ENCODE results near the gene CERS6. TPM values are rescaled to one million over a fixed set of nuclear protein-coding genes. Genes with fewer than 3 reads are reported as not detected.

The CERS6 gene
- total and polyA plus RNA-seq, 3 experiments from 2014 or later, result 3.6 to 7.8 (median 7.7) TPM

GRCh38 chr2:168809537-168809936 is 353.5 kb downstream of the CERS6 start:
- Mint-ChIP-seq H3K4me3 (no peak overlapping the region), H3K9me3 (no peaks in the 10 kb centered on the region), H3K27me3 (no peaks in the 10 kb centered on the region), H3K4me1 (no peaks in the 10 kb centered on the region), H3K27ac (no peak overlapping the region), H3K36me3 (no peaks in the 10 kb centered on the region)
- Histone ChIP-seq H3K4me3 (ENCODE audit: low read length) (no peak overlapping the region), H3K27ac (ENCODE audit: low read depth, low read length) (no peak overlapping the region), H3K36me3 (ENCODE audit: insufficient read depth, low read length) (no peaks in the 10 kb centered on the region), H3K27me3 (ENCODE audit: insufficient read depth, low read length, poor library complexity, severe bottlenecking) (no peaks in the 10 kb centered on the region), H3K4me1 (ENCODE audit: insufficient read depth, low read length) (no peaks in the 10 kb centered on the region), H3K9me3 (ENCODE audit: low read length) (no peaks in the 10 kb centered on the region)
- CTCF ChIA-PET, result no interaction called here
- POLR2A ChIA-PET, result no interaction called here
- no peak for DNase-seq

- no peak overlapping the region for H3K27ac ChIP-seq (ENCODE audit: low read depth, low read length)
- POLR2A ChIA-PET, result no interaction called here
Observed at GRCh38 chr2:168810235-168810634, 354.2 kb downstream of the CERS6 start.

GRCh38 chr2:168811696-168812095 is 355.6 kb downstream of the CERS6 start:
- no peak overlapping the region for H3K27ac ChIP-seq (ENCODE audit: low read depth, low read length)
- ChIA-PET CTCF (no interaction called here), POLR2A (no interaction called here)
- no peaks in the 10 kb centered on the region for H3K36me3 ChIP-seq (ENCODE audit: insufficient read depth, low read length)
- H3K4me1 Mint-ChIP-seq, result no peaks in the 10 kb centered on the region
- no peak overlapping the region for H3K4me3 ChIP-seq (ENCODE audit: low read length)
- H3K9me3 Mint-ChIP-seq, result no peaks in the 10 kb centered on the region
- H3K4me1 ChIP-seq (ENCODE audit: insufficient read depth, low read length), result no peaks in the 10 kb centered on the region
- H3K4me3 Mint-ChIP-seq, result no peak overlapping the region
- no peaks in the 10 kb centered on the region for H3K27me3 ChIP-seq (ENCODE audit: insufficient read depth, low read length, poor library complexity, severe bottlenecking)
- H3K36me3 Mint-ChIP-seq, result no peaks in the 10 kb centered on the region
- H3K27me3 Mint-ChIP-seq, result no peaks in the 10 kb centered on the region
- no peak for DNase-seq
- H3K27ac Mint-ChIP-seq, result no peak overlapping the region
- H3K9me3 ChIP-seq (ENCODE audit: low read length), result no peaks in the 10 kb centered on the region

More at GRCh38 chr2:168810235-168810634, 354.2 kb downstream of the CERS6 start:
- Histone ChIP-seq H3K9me3 (ENCODE audit: low read length) (no peaks in the 10 kb centered on the region), H3K27me3 (ENCODE audit: insufficient read depth, low read length, poor library complexity, severe bottlenecking) (no peaks in the 10 kb centered on the region), H3K4me3 (ENCODE audit: low read length) (no peak overlapping the region), H3K4me1 (ENCODE audit: insufficient read depth, low read length) (no peaks in the 10 kb centered on the region), H3K36me3 (ENCODE audit: insufficient read depth, low read length) (no peaks in the 10 kb centered on the region)
- Mint-ChIP-seq H3K9me3 (no peaks in the 10 kb centered on the region), H3K27me3 (no peaks in the 10 kb centered on the region), H3K36me3 (no peaks in the 10 kb centered on the region), H3K4me3 (no peak overlapping the region), H3K27ac (no peak overlapping the region), H3K4me1 (no peaks in the 10 kb centered on the region)
- CTCF ChIA-PET, result no interaction called here
- no peak for DNase-seq

- H3K27me3 Mint-ChIP-seq, result peaks cover 0 to under 1% of the 10 kb centered on the region in 2 donors
- Histone ChIP-seq H3K4me3 (ENCODE audit: low read length) (no peak overlapping the region), H3K36me3 (ENCODE audit: insufficient read depth, low read length) (no peaks in the 10 kb centered on the region), H3K4me1 (ENCODE audit: insufficient read depth, low read length) (no peaks in the 10 kb centered on the region), H3K27me3 (ENCODE audit: insufficient read depth, low read length, poor library complexity, severe bottlenecking) (no peaks in the 10 kb centered on the region), H3K9me3 (ENCODE audit: low read length) (no peaks in the 10 kb centered on the region), H3K27ac (ENCODE audit: low read depth, low read length) (no peak overlapping the region)
- DNase-seq, result no peak
- POLR2A ChIA-PET, result no interaction called here
- no peaks in the 10 kb centered on the region for H3K36me3 Mint-ChIP-seq
- H3K4me1 Mint-ChIP-seq, result no peaks in the 10 kb centered on the region
- H3K4me3 Mint-ChIP-seq, result no peak overlapping the region
- H3K27ac Mint-ChIP-seq, result no peak overlapping the region
- CTCF ChIA-PET, result no interaction called here
- no peaks in the 10 kb centered on the region for H3K9me3 Mint-ChIP-seq
Observed at GRCh38 chr2:168814046-168814445, 358.0 kb downstream of the CERS6 start.

- Histone ChIP-seq H3K4me3 (ENCODE audit: low read length) (no peak overlapping the region), H3K27me3 (ENCODE audit: insufficient read depth, low read length, poor library complexity, severe bottlenecking) (no peaks in the 10 kb centered on the region), H3K36me3 (ENCODE audit: insufficient read depth, low read length) (no peaks in the 10 kb centered on the region), H3K9me3 (ENCODE audit: low read length) (no peaks in the 10 kb centered on the region), H3K27ac (ENCODE audit: low read depth, low read length) (no peak overlapping the region), H3K4me1 (ENCODE audit: insufficient read depth, low read length) (no peaks in the 10 kb centered on the region)
- no peaks in the 10 kb centered on the region for H3K4me1 Mint-ChIP-seq
- no peak for DNase-seq
- peaks cover 3 to 4% of the 10 kb centered on the region in 2 donors for H3K27me3 Mint-ChIP-seq
- no peak overlapping the region for H3K27ac Mint-ChIP-seq
- no peaks in the 10 kb centered on the region for H3K9me3 Mint-ChIP-seq
- CTCF ChIA-PET, result no interaction called here
- POLR2A ChIA-PET, result no interaction called here
- no peak overlapping the region for H3K4me3 Mint-ChIP-seq
- no peaks in the 10 kb centered on the region for H3K36me3 Mint-ChIP-seq
Observed at GRCh38 chr2:168814939-168815907, 359.2 kb downstream of the CERS6 start.

GRCh38 chr2:168816369-168816768 is 360.3 kb downstream of the CERS6 start:
- no peak overlapping the region for H3K4me3 ChIP-seq (ENCODE audit: low read length)
- DNase-seq, result no peak
- no peaks in the 10 kb centered on the region for H3K36me3 Mint-ChIP-seq
- no peaks in the 10 kb centered on the region for H3K27me3 ChIP-seq (ENCODE audit: insufficient read depth, low read length, poor library complexity, severe bottlenecking)
- H3K4me3 Mint-ChIP-seq, result no peak overlapping the region
- ChIA-PET POLR2A (no interaction called here), CTCF (no interaction called here)
- no peaks in the 10 kb centered on the region for H3K9me3 ChIP-seq (ENCODE audit: low read length)
- H3K27ac ChIP-seq (ENCODE audit: low read depth, low read length), result no peak overlapping the region
- no peak overlapping the region for H3K27ac Mint-ChIP-seq
- no peaks in the 10 kb centered on the region for H3K4me1 ChIP-seq (ENCODE audit: insufficient read depth, low read length)
- no peaks in the 10 kb centered on the region for H3K4me1 Mint-ChIP-seq
- H3K36me3 ChIP-seq (ENCODE audit: insufficient read depth, low read length), result no peaks in the 10 kb centered on the region
- no peaks in the 10 kb centered on the region for H3K9me3 Mint-ChIP-seq
- peaks cover 3 to 4% of the 10 kb centered on the region in 2 donors for H3K27me3 Mint-ChIP-seq

GRCh38 chr2:168819050-168819715 is 363.1 kb downstream of the CERS6 start:
- no peaks in the 10 kb centered on the region for H3K9me3 ChIP-seq (ENCODE audit: low read length)
- Mint-ChIP-seq H3K36me3 (no peaks in the 10 kb centered on the region), H3K4me3 (no peak overlapping the region), H3K4me1 (no peaks in the 10 kb centered on the region), H3K27ac (no peak overlapping the region), H3K27me3 (peaks cover 3 to 4% of the 10 kb centered on the region in 2 donors), H3K9me3 (no peaks in the 10 kb centered on the region)
- POLR2A ChIA-PET, result no interaction called here
- H3K4me3 ChIP-seq (ENCODE audit: low read length), result no peak overlapping the region
- no peak for DNase-seq
- no peak overlapping the region for H3K27ac ChIP-seq (ENCODE audit: low read depth, low read length)
- CTCF ChIA-PET, result no interaction called here
- no peaks in the 10 kb centered on the region for H3K4me1 ChIP-seq (ENCODE audit: insufficient read depth, low read length)
- H3K27me3 ChIP-seq (ENCODE audit: insufficient read depth, low read length, poor library complexity, severe bottlenecking), result no peaks in the 10 kb centered on the region
- no peaks in the 10 kb centered on the region for H3K36me3 ChIP-seq (ENCODE audit: insufficient read depth, low read length)

GRCh38 chr2:168819829-168820489 is 363.9 kb downstream of the CERS6 start:
- H3K9me3 ChIP-seq (ENCODE audit: low read length), result no peaks in the 10 kb centered on the region
- no peaks in the 10 kb centered on the region for H3K4me1 ChIP-seq (ENCODE audit: insufficient read depth, low read length)
- Mint-ChIP-seq H3K36me3 (no peaks in the 10 kb centered on the region), H3K4me3 (no peak overlapping the region), H3K4me1 (no peaks in the 10 kb centered on the region), H3K9me3 (no peaks in the 10 kb centered on the region), H3K27ac (no peak overlapping the region), H3K27me3 (peaks cover 3 to 4% of the 10 kb centered on the region in 2 donors)
- no peaks in the 10 kb centered on the region for H3K27me3 ChIP-seq (ENCODE audit: insufficient read depth, low read length, poor library complexity, severe bottlenecking)
- ChIA-PET CTCF (no interaction called here), POLR2A (no interaction called here)
- no peak overlapping the region for H3K4me3 ChIP-seq (ENCODE audit: low read length)
- H3K36me3 ChIP-seq (ENCODE audit: insufficient read depth, low read length), result no peaks in the 10 kb centered on the region
- DNase-seq, result no peak
- no peak overlapping the region for H3K27ac ChIP-seq (ENCODE audit: low read depth, low read length)
